SU-DHL-6 (cell line): ENCODE results near the gene YIPF6.

Experiments
- EZH2phosphoT487 ChIP-seq: fragments of 200-600 bp; sonication (generic), shearing (Covaris generic); conservative IDR thresholded peaks from 2 replicates; pipeline ENCODE4 v1.6.1; 2018; ENCODE audit warnings: mild to moderate bottlenecking, antibody characterized with exemption, low read length, moderate library complexity, mixed read lengths
- TF ChIP-seq, protein P1 (sequence below): fragments of 200-600 bp; sonication (generic); IDR thresholded peaks from one replicate; pipeline ENCODE4 v1.5.1; 2017; ENCODE audit warnings: antibody characterized with exemption, mild to moderate bottlenecking, low read length, moderate library complexity; ENCODE audit not compliant: insufficient read depth, poor library complexity, severe bottlenecking

DNA sequence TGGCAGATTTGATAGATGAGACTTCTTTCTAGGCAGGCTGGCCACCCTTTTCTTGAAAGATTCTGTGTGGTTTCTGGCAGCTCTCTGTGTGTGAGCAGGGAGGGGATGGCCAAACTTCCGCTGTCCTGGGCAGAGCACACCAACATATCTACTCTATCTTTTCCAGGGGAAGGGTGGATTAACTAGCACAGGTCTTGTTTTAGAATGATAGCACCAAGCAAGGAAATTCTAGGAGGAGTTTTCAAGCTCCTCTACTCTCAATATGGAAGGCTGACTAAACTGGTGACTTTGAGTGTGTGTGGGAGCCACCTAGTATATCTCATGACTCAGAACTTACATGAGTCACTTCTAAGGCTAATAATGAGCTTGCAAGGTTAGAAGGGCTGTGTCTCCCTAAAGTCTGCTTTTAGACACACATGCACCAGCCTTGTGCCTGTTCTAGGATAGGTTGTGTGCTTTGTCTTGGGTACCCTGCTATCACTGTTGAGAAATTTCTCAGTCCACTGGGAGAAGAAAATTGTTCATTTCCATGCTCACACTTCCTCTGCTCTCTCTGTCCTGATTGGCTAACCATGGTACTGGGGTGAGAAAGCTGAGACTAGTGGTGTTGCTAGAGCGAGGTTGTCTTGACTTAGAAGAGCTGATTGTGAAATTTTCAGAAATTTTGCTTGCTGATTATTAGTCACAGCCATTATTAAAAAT is 72.9 kb downstream of the YIPF6 start:
- TF ChIP-seq, protein P1, sequence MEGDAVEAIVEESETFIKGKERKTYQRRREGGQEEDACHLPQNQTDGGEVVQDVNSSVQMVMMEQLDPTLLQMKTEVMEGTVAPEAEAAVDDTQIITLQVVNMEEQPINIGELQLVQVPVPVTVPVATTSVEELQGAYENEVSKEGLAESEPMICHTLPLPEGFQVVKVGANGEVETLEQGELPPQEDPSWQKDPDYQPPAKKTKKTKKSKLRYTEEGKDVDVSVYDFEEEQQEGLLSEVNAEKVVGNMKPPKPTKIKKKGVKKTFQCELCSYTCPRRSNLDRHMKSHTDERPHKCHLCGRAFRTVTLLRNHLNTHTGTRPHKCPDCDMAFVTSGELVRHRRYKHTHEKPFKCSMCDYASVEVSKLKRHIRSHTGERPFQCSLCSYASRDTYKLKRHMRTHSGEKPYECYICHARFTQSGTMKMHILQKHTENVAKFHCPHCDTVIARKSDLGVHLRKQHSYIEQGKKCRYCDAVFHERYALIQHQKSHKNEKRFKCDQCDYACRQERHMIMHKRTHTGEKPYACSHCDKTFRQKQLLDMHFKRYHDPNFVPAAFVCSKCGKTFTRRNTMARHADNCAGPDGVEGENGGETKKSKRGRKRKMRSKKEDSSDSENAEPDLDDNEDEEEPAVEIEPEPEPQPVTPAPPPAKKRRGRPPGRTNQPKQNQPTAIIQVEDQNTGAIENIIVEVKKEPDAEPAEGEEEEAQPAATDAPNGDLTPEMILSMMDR, result no peak
- no peak for TF ChIP-seq EZH2phosphoT487
